Activated T-helper 17 cell treated with anti-CD3 and anti-CD28 coated beads, Interleukin-2, amount 50 U/mL, for 72 hours (primary cell): ENCODE measurements around the gene IVL. TPM values are rescaled to one million over a fixed set of nuclear protein-coding genes. Genes with fewer than 3 reads are reported as not detected.

Experiments
- ATAC-seq: fragments of 150-1000 bp; cut with Tn5 transposase; replicated peaks from 2 replicates; pipeline ENCODE4 v1.10.0; 2021; ENCODE audit warnings: mild to moderate bottlenecking, moderate library complexity
- H3K27ac Mint-ChIP-seq: one replicate; pipeline ENCODE4 v1.8.0; 2022; ENCODE audit warnings: mixed read lengths
- H3K27me3 Mint-ChIP-seq: one replicate; pipeline ENCODE4 v1.8.0; 2022; ENCODE audit warnings: mixed read lengths
- H3K36me3 Mint-ChIP-seq: one replicate; pipeline ENCODE4 v1.8.0; 2022; ENCODE audit warnings: low read depth, mild to moderate bottlenecking, mixed read lengths
- H3K4me1 Mint-ChIP-seq: one replicate; pipeline ENCODE4 v1.8.0; 2022; ENCODE audit warnings: mixed read lengths
- H3K4me3 Mint-ChIP-seq: one replicate; pipeline ENCODE4 v1.8.0; 2022; ENCODE audit warnings: mild to moderate bottlenecking, mixed read lengths
- H3K9me3 Mint-ChIP-seq: one replicate; pipeline ENCODE4 v1.8.0; 2022; ENCODE audit warnings: mixed read lengths
- total RNA-seq, 2 donors: library from RNA; stranded (reverse); gene quantifications; one replicate each; pipeline ENCODE4 v1.2.3, GENCODE V29; 2022

The IVL gene
- total RNA-seq, 2 donors from 2014 or later = not detected

DNA sequence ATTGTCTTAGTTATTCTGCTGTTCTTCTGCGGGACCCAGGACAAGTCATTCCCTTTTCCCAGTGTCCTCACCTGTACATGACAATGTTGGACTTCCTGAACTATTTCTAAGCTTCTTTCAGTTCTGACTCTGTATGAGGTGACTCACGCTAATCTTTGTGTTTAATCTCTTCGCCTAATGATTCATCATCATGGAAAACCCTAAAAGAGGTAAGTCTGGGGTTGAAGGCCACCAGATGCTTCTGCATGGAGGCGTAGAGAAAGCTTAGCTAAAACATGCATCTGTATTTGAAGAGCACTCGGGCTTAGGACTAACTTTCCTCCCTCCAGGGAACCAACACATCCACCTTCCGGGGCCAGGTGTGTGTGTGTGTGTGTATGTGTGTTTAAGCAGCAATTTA, 46.1 kb downstream of the IVL start:
- Mint-ChIP-seq H3K4me3 (no peak overlapping the region), H3K36me3 (no peaks in the 10 kb centered on the region), H3K9me3 (no peaks in the 10 kb centered on the region), H3K4me1 (no peaks in the 10 kb centered on the region), H3K27me3 (peaks cover 24% of the 10 kb centered on the region), H3K27ac (no peak overlapping the region)
- no peak for ATAC-seq

DNA sequence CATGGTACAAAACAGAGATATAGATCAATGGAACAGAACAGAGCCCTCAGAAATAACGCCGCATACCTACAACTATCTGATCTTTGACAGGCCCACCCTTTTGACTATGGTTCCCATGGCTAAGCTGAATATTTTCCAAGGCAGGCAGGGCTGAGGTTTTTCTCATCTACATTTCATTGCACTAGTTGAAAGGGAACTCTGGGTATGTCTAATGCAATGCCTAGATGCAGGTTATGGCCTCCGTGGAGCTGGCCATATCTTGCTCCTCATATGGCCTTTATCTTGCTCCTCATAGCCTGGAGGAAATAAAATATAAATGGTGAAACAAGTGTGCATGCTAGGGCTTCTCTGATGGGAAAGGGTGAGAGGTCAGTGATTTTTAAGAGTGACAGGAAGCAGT, 49.2 kb downstream of the IVL start:
- no peak overlapping the region for H3K27ac Mint-ChIP-seq
- H3K27me3 Mint-ChIP-seq = peaks cover 12% of the 10 kb centered on the region
- H3K9me3 Mint-ChIP-seq = no peaks in the 10 kb centered on the region
- no peak for ATAC-seq
- H3K4me3 Mint-ChIP-seq = no peak overlapping the region
- no peaks in the 10 kb centered on the region for H3K4me1 Mint-ChIP-seq
- no peaks in the 10 kb centered on the region for H3K36me3 Mint-ChIP-seq

DNA sequence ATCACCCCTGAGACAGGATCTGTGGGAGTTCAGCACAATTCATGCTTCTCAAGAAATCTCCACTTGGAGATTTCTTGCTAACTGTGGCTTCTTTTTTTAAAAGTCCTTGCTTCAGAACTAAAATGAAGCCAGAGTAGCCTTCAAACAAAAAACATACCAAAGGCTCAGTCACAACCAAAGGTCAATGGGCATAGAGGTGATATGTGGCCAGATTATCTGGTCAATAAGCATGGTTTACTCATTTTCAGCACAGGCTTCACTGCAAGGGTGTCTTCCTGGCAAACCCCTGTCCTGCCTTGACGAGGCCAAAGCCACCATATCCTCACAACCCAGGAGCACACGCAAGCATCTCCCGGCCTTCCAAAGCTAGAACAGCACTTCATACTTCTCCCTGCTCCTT, 50.9 kb downstream of the IVL start:
- no peaks in the 10 kb centered on the region for H3K9me3 Mint-ChIP-seq
- ATAC-seq = no peak
- no peaks in the 10 kb centered on the region for H3K4me1 Mint-ChIP-seq
- no peak overlapping the region for H3K27ac Mint-ChIP-seq
- H3K4me3 Mint-ChIP-seq = no peak overlapping the region
- no peaks in the 10 kb centered on the region for H3K36me3 Mint-ChIP-seq
- H3K27me3 Mint-ChIP-seq = peaks cover 13% of the 10 kb centered on the region

DNA sequence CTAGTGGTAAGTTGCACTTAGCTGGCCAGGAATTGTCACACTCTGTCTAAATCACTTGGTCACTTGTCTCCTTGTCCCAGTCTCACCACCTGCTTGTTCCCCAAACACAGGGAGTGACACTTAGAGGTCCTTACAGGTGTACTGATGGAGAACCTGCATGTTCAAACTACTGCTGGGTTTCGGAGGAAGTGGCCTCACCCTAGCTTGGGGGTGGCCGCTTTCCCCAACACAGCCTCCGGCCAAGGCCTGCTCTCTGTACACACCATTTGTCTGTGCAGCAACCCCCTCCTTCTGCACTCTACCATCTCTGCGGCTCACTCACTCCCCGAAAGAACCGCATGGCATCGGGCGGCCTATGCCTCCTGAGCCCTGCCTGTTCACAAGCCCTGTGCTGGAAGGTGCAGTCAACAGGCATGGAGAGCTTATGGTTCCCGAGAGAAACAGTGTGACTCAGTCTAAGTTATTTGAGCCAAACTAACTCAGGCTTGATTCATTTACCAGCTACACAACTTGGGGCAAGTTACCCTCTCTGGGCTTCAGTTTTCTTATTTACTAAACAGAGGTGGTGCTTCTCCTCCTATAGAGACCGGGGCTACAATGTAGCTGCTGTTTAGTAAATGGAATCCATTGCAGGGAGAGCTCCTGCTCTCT, 51.6 kb downstream of the IVL start:
- no peak overlapping the region for H3K4me3 Mint-ChIP-seq
- no peaks in the 10 kb centered on the region for H3K4me1 Mint-ChIP-seq
- H3K27me3 Mint-ChIP-seq = peaks cover 13% of the 10 kb centered on the region
- no peaks in the 10 kb centered on the region for H3K36me3 Mint-ChIP-seq
- no peaks in the 10 kb centered on the region for H3K9me3 Mint-ChIP-seq
- no peak overlapping the region for H3K27ac Mint-ChIP-seq
- ATAC-seq = no peak

DNA sequence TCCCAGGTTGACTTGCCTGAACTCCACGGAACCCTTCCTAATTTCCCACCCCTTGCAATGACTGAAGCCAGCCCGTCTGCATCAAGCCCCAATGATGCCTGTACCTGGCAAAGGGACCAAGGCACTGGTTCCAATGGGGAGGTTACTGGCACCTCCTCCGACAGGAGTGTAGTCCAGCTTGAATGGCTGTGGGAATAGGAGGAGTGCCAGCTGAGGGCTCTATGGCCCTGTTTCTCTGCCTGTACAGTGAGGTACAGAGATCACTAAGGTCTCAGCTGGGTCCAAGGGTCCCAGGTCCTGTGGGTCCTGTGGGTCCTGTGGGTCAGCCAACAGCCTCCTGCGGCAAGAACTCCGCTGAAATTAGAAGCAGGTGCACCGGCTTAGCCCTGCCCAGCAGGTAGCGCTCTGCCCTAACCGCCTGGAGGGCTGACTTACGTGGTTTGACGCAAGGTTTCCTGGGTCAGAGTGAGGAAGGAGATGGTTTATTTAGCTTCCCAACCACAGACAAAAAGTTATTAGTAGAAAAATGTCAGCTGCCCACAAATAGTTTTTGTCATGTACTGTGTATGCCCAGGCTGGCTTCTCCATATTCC, 52.2 kb downstream of the IVL start:
- H3K27ac Mint-ChIP-seq = no peak overlapping the region
- no peaks in the 10 kb centered on the region for H3K4me1 Mint-ChIP-seq
- H3K4me3 Mint-ChIP-seq = no peak overlapping the region
- peaks cover 20% of the 10 kb centered on the region for H3K27me3 Mint-ChIP-seq
- H3K36me3 Mint-ChIP-seq = no peaks in the 10 kb centered on the region
- ATAC-seq = no peak
- no peaks in the 10 kb centered on the region for H3K9me3 Mint-ChIP-seq

Other genes starting within 250 kb of the IVL start
- not detected for gene LCE2D, start 245.2 kb upstream of the IVL start, total RNA-seq
- gene LCE2C, start 233.3 kb upstream of the IVL start, total RNA-seq = not detected
- not detected for gene LCE2B, start 222.4 kb upstream of the IVL start, total RNA-seq
- not detected for gene LCE2A, start 210.2 kb upstream of the IVL start, total RNA-seq
- gene LCE4A, start 200.4 kb upstream of the IVL start, total RNA-seq = not detected
- not detected for gene KPRP, start 150.5 kb upstream of the IVL start, total RNA-seq
- gene LCE1F, start 133.4 kb upstream of the IVL start, total RNA-seq = not detected
- gene LCE1E, start 122.3 kb upstream of the IVL start, total RNA-seq = not detected
- gene LCE1D, start 111.8 kb upstream of the IVL start, total RNA-seq = not detected
- not detected for gene LCE1C, start 101.9 kb upstream of the IVL start, total RNA-seq
- gene LCE1B, start 96.6 kb upstream of the IVL start, total RNA-seq = not detected
- not detected for gene LCE1A, start 81.1 kb upstream of the IVL start, total RNA-seq
- not detected for gene LCE6A, start 65.7 kb upstream of the IVL start, total RNA-seq
- not detected for gene LCE7A, start 48.5 kb upstream of the IVL start, total RNA-seq
- not detected for gene SMCP, start 30.2 kb upstream of the IVL start, total RNA-seq
- gene SPRR5, start 38.7 kb downstream of the IVL start, total RNA-seq = not detected
- gene SPRR4, start 62.1 kb downstream of the IVL start, total RNA-seq = not detected
- not detected for gene SPRR1A, start 75.5 kb downstream of the IVL start, total RNA-seq
- not detected for gene SPRR3, start 93.2 kb downstream of the IVL start, total RNA-seq
- gene SPRR1B, start 122.7 kb downstream of the IVL start, total RNA-seq = not detected
- not detected for gene SPRR2D, start 132.6 kb downstream of the IVL start, total RNA-seq
- gene SPRR2A, start 149.0 kb downstream of the IVL start, total RNA-seq = not detected
- not detected for gene SPRR2B, start 163.1 kb downstream of the IVL start, total RNA-seq
- not detected for gene SPRR2E, start 186.0 kb downstream of the IVL start, total RNA-seq
- gene SPRR2F, start 205.0 kb downstream of the IVL start, total RNA-seq = not detected
- not detected for gene SPRR2G, start 242.3 kb downstream of the IVL start, total RNA-seq